HEK293 (cell line): Measurements from ENCODE around the gene DCBLD2.

ENCODE experiments used
- CTCF ChIA-PET: fragments of 350-600 bp; formaldehyde crosslinking; extraction: SDS; loops from one replicate; lab custom pipeline; 2021; ENCODE audit warnings: antibody characterized with exemption; lab: Yijun Ruan, JAX
- POLR2A ChIA-PET: fragments of 300-600 bp; formaldehyde crosslinking; extraction: SDS; loops from one replicate; lab custom pipeline; 2020; ENCODE audit warnings: antibody characterized with exemption, inconsistent platforms; lab: Yijun Ruan, JAX
- H3K27ac ChIP-seq: fragments of 200-500 bp; sonication (Bioruptor generic); 2 replicates; pipeline ENCODE4 v1.5.1; 2014; ENCODE audit warnings: low read depth, low read length, control low read depth, inconsistent platforms; ENCODE audit errors: extremely low read depth
- H3K36me3 ChIP-seq, 2 experiments: fragments of 200-500 bp in 1 of 2; sonication (Bioruptor generic) in 1 of 2; 1 replicate in 1 of 2; 2 replicates in 1 of 2; pipeline ENCODE4 v1.5.1; 2014 to 2017; ENCODE audit warnings: inconsistent platforms in 2 of 2, low read length in 2 of 2; ENCODE audit not compliant: control insufficient read depth in 2 of 2, insufficient read depth in 1 of 2
- H3K4me1 ChIP-seq: fragments of 200-500 bp; sonication (Bioruptor generic); 2 replicates; pipeline ENCODE4 v1.5.1; 2014; ENCODE audit warnings: mild to moderate bottlenecking, low read length, inconsistent platforms; ENCODE audit not compliant: control insufficient read depth, insufficient read depth
- H3K4me3 ChIP-seq: 2 replicates; pipeline ENCODE4 v1.5.1; 2011; ENCODE audit warnings: low read depth, mild to moderate bottlenecking, control low read depth, low read length, moderate library complexity
- H3K9me3 ChIP-seq: fragments of 200-500 bp; sonication (Bioruptor generic); 2 replicates; pipeline ENCODE4 v1.5.1; 2014; ENCODE audit warnings: low read depth, low read length, inconsistent platforms; ENCODE audit not compliant: control insufficient read depth, insufficient read depth
- AEBP2 ChIP-seq: fragments of 450-650 bp; formaldehyde crosslinking; IDR thresholded peaks from 2 replicates; pipeline ENCODE4 v1.5.1; 2016; ENCODE audit warnings: missing biosample characterization, missing genetic modification characterization, borderline replicate concordance
- HOXD13 ChIP-seq: sonication (generic); formaldehyde crosslinking; IDR thresholded peaks from 2 replicates; pipeline ENCODE4 v1.8.0; 2022; ENCODE audit warnings: missing genetic modification reagents, borderline replicate concordance
- KLF10 ChIP-seq: fragments of 450-650 bp; IDR thresholded peaks from 2 replicates; pipeline ENCODE4 v1.5.1; 2018; ENCODE audit warnings: missing biosample characterization, mild to moderate bottlenecking, missing genetic modification characterization
- MYNN ChIP-seq: fragments of 450-650 bp; formaldehyde crosslinking; IDR thresholded peaks from 2 replicates; pipeline ENCODE4 v1.5.1; 2016; ENCODE audit warnings: missing biosample characterization, missing genetic modification characterization, borderline replicate concordance
- OSR2 ChIP-seq: fragments of 450-650 bp; formaldehyde crosslinking; IDR thresholded peaks from 2 replicates; pipeline ENCODE4 v1.5.1; 2016; ENCODE audit warnings: missing biosample characterization, missing genetic modification characterization
- PRDM4 ChIP-seq: fragments of 450-650 bp; formaldehyde crosslinking; IDR thresholded peaks from 2 replicates; pipeline ENCODE4 v1.5.1; 2017; ENCODE audit warnings: missing biosample characterization, missing genetic modification characterization
- TRIM28 ChIP-seq: IDR thresholded peaks from 2 replicates; pipeline ENCODE4 v1.6.1; 2011; ENCODE audit warnings: low read length, control low read depth, borderline replicate concordance
- ZEB2 ChIP-seq: fragments of 450-650 bp; formaldehyde crosslinking; IDR thresholded peaks from 2 replicates; pipeline ENCODE4 v1.5.1; 2016; ENCODE audit warnings: missing biosample characterization, missing genetic modification characterization
- ZNF157 ChIP-seq: fragments of 450-650 bp; formaldehyde crosslinking; IDR thresholded peaks from 2 replicates; pipeline ENCODE4 v1.5.1; 2016; ENCODE audit warnings: missing biosample characterization, missing genetic modification characterization
- ZNF335 ChIP-seq: fragments of 450-650 bp; formaldehyde crosslinking; conservative IDR thresholded peaks from 2 replicates; pipeline ENCODE4 v1.5.1; 2016; ENCODE audit warnings: missing biosample characterization, missing genetic modification characterization
- ZNF37A ChIP-seq: fragments of 450-650 bp; IDR thresholded peaks from 2 replicates; pipeline ENCODE4 v1.5.1; 2018; ENCODE audit warnings: missing biosample characterization, missing genetic modification characterization
- ZNF529 ChIP-seq: fragments of 450-650 bp; formaldehyde crosslinking; IDR thresholded peaks from 2 replicates; pipeline ENCODE4 v1.5.1; 2017; ENCODE audit warnings: missing genetic modification characterization, missing biosample characterization; ENCODE audit not compliant: insufficient replicate concordance
- ZNF548 ChIP-seq: fragments of 450-650 bp; formaldehyde crosslinking; IDR thresholded peaks from 2 replicates; pipeline ENCODE4 v1.5.1; 2016; ENCODE audit warnings: missing biosample characterization, missing genetic modification characterization
- TF ChIP-seq, protein P1 (sequence below): fragments of 450-650 bp; formaldehyde crosslinking; IDR thresholded peaks from 2 replicates; pipeline ENCODE4 v1.5.1; 2016; ENCODE audit warnings: missing biosample characterization, missing genetic modification characterization
- TF ChIP-seq, protein P2 (sequence below): fragments of 450-650 bp; formaldehyde crosslinking; IDR thresholded peaks from 2 replicates; pipeline ENCODE4 v1.5.1; 2017; ENCODE audit warnings: missing biosample characterization, missing genetic modification characterization
- TF ChIP-seq, protein P3 (sequence below): fragments of 450-650 bp; formaldehyde crosslinking; IDR thresholded peaks from 2 replicates; pipeline ENCODE4 v1.5.1; 2016; ENCODE audit warnings: missing biosample characterization, missing genetic modification characterization
- TF ChIP-seq, protein P4 (sequence below): fragments of 450-650 bp; formaldehyde crosslinking; IDR thresholded peaks from 2 replicates; pipeline ENCODE4; 2016; ENCODE audit warnings: missing biosample characterization, missing genetic modification characterization

DCBLD2 gene

DNA sequence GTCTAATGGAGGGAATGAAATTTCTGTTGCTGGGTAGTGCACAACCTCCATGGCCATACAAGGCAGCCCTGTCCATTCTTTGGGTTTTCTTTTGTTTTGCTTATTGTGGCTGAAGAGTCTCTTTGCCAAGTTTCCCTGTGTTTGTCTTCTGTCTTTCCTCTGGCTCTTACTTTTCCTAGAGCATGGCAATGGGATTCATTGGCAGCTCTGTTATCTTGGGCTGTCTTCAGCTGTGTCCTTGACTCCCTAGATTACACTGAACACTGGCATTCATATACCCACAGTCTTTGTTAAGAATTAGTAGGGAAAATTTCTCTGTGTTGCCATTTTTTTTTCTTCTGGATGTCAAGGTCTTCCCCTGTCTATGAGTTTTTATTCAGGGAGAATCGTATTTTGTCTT, 16.1 kb upstream of the DCBLD2 start:
- H3K4me3 ChIP-seq = no peak overlapping the region
- ChIA-PET POLR2A (no interaction called here), CTCF (interaction anchor here (1.0 kb wide), 1 partner anchor 91 kb away, joined by 4 read pairs; no protein-coding TSS in a partner anchor)
- H3K9me3 ChIP-seq = no peaks in the 10 kb centered on the region
- H3K4me1 ChIP-seq = no peaks in the 10 kb centered on the region
- TF ChIP-seq OSR2 (tag by site-specific recombination) = no peak
- no peak for TF ChIP-seq HOXD13 (CRISPR knock-in tag)
- no peak for TF ChIP-seq ZNF157
- no peak for TF ChIP-seq ZEB2 (tag by site-specific recombination)
- no peak for TF ChIP-seq ZNF37A
- TF ChIP-seq KLF10 (tag by site-specific recombination) = no peak
- TF ChIP-seq ZNF548 (tag by site-specific recombination) = no peak
- TF ChIP-seq, protein P1, sequence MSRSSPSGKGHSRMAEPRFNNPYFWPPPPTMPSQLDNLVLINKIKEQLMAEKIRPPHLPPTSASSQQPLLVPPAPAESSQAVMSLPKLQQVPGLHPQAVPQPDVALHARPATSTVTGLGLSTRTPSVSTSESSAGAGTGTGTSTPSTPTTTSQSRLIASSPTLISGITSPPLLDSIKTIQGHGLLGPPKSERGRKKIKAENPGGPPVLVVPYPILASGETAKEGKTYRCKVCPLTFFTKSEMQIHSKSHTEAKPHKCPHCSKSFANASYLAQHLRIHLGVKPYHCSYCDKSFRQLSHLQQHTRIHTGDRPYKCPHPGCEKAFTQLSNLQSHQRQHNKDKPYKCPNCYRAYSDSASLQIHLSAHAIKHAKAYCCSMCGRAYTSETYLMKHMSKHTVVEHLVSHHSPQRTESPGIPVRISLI = no peak
- TF ChIP-seq, protein P2, sequence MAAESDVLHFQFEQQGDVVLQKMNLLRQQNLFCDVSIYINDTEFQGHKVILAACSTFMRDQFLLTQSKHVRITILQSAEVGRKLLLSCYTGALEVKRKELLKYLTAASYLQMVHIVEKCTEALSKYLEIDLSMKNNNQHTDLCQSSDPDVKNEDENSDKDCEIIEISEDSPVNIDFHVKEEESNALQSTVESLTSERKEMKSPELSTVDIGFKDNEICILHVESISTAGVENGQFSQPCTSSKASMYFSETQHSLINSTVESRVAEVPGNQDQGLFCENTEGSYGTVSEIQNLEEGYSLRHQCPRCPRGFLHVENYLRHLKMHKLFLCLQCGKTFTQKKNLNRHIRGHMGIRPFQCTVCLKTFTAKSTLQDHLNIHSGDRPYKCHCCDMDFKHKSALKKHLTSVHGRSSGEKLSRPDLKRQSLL = no peak
- no peak for TF ChIP-seq AEBP2 (tag by site-specific recombination)
- no peak for TF ChIP-seq PRDM4
- no peak for TF ChIP-seq MYNN (tag by site-specific recombination)
- no peak for TF ChIP-seq TRIM28
- H3K36me3 ChIP-seq = no peaks in the 10 kb centered on the region
- no peak overlapping the region for H3K27ac ChIP-seq

DNA sequence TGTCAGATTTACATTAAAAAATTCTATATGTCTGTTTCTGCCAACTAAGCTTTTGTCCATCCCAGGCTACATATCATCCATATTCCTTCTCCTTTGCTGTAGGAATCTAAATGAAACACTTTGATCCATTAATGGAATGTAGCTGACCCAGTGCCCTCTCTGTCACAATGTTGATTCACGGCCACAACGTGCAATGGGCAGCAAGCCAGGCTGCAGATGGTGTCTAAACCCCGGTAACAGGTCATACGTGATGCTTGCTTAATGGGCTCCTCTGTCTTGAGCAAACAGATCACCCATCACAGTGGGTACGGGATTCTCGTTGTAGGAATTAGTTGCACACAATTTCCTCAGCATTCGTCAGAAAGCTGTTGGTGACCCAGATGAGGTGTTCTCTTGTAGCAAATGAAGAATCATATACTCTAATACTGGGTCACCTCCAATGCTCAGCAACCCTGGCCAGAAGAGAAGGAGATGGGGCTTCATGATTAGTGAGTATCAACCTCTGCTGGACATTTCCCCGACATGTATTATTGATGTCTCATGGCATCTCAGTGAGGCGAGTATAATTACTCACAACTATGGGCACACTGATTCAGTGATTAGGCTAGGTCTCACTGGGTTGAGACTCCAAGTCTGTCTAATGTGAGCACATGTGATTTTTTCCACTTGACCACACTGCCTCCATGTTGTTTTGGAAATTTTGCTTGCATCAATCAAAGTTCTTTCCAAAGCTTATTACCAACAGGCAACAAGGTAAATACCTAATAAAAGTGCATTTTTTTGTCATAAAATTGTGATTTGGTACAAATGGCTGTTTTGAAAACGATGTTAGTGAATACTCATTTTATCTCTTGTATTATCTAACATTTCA, 12.9 kb upstream of the DCBLD2 start:
- POLR2A ChIA-PET = no interaction called here

More for the DNA sequence above, 12.9 kb upstream of the DCBLD2 start:
- CTCF ChIA-PET = interaction anchor here (1.3 kb wide), 1 partner anchor 97 kb away, joined by 5 read pairs; no protein-coding TSS in a partner anchor
- TF ChIP-seq ZNF335 (tag by site-specific recombination) (no peak), ZNF157 (no peak), ZNF529 (tag by site-specific recombination) (no peak)
- TF ChIP-seq, protein P3, sequence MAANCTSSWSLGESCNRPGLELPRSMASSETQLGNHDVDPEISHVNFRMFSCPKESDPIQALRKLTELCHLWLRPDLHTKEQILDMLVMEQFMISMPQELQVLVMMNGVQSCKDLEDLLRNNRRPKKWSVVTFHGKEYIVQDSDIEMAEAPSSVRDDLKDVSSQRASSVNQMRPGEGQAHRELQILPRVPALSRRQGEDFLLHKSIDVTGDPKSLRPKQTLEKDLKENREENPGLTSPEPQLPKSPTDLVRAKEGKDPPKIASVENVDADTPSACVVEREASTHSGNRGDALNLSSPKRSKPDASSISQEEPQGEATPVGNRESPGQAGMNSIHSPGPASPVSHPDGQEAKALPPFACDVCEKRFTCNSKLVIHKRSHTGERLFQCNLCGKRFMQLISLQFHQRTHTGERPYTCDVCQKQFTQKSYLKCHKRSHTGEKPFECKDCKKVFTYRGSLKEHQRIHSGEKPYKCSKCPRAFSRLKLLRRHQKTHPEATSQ (tag by site-specific recombination) = no peak
- TF ChIP-seq, protein P4, sequence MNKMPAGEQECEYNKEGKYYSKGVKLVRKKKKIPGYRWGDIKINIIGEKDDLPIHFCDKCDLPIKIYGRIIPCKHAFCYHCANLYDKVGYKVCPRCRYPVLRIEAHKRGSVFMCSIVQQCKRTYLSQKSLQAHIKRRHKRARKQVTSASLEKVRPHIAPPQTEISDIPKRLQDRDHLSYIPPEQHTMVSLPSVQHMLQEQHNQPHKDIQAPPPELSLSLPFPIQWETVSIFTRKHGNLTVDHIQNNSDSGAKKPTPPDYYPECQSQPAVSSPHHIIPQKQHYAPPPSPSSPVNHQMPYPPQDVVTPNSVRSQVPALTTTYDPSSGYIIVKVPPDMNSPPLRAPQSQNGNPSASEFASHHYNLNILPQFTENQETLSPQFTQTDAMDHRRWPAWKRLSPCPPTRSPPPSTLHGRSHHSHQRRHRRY (tag by site-specific recombination) = no peak
- TF ChIP-seq, all 188 proteins: peak for 0
- Histone ChIP-seq H3K9me3 (no peaks in the 10 kb centered on the region), H3K4me3 (no peak overlapping the region), H3K36me3 (no peaks in the 10 kb centered on the region), H3K27ac (no peak overlapping the region), H3K4me1 (no peaks in the 10 kb centered on the region)
